Forelimb muscle (tissue), 1 donor: Measurements from ENCODE around the gene TMED4. TPM values are rescaled to one million over a fixed set of nuclear protein-coding genes. Genes with fewer than 3 reads are reported as not detected.
A peak's percentile ranks its signal among the peaks of the same experiment; 100 is the strongest.
"Not testable (repeated sequence)": the region's sequence is repeated elsewhere in the genome, so short reads cannot be mapped to it uniquely, and the experiment has no call there.

Experiments
- DNase-seq: peaks from one replicate; pipeline ENCODE4 v3.0.0-alpha.2; 2013; ENCODE audit warnings: low read depth
- polyA plus RNA-seq: library from polyadenylated mRNA; unstranded; fragments of 120-200 nt; gene quantifications from one replicate; pipeline ENCODE4 v1.2.1, GENCODE V29; 2013; ENCODE audit not compliant: insufficient read length

TMED4 gene
- polyA plus RNA-seq, 1 donor: 94.3 TPM

- DNase-seq: no peak
Measured at GRCh38 chr7:44607141-44608068, 25.4 kb upstream of the TMED4 start.

GRCh38 chr7:44606341-44607140, 24.5 kb upstream of the TMED4 start, which contains the start of gene OGDH:
OGDH (plus strand) TSS chr7:44606627; CDS start chr7:44624344, 17,717 bp downstream.
- DNase-seq: peak; percentile 97

DNA sequence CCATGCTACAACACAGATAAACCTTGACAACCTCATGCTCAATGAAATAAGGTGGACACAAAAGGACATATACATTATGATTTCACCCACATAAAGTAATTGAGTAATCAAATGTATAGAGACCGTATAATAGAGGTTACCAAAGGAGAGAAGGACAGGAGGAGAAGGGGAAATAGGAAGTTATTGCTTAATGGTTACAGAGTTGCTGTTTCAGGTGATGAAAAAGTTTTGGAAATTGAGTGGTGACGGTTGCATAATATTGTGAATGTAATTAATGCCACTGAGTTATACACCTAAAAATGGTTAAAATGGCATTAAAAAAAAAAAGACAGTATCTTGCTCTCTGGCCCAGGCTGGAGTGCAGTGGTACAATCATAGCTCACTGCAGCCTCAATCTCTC, 22.9 kb upstream of the TMED4 start:
- DNase-seq: no peak

GRCh38 chr7:44603193-44603592, 21.2 kb upstream of the TMED4 start:
- no peak for DNase-seq

DNA sequence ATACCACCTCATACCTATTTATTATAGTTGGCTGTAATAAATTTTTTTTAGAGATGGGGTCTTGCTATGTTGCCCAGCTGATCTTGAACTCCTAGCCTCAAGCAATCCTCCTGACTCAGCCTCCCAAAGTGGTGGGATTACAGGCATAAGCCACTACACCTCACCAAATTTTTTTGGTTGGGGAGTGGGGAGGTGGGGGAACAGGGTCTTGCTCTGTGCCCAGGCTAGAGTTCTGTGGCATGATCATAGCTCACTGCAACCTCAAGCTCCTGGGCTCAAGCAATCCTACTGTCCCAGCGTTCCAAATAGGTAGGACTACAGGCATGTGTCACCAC, 20.5 kb upstream of the TMED4 start:
- DNase-seq: no peak

GRCh38 chr7:44599222-44599621, 17.2 kb upstream of the TMED4 start:
- no peak for DNase-seq

- not testable (repeated sequence) for DNase-seq
Measured at GRCh38 chr7:44597181-44597580, 15.2 kb upstream of the TMED4 start.

GRCh38 chr7:44595934-44596635, 14.1 kb upstream of the TMED4 start:
- no peak for DNase-seq

DNA sequence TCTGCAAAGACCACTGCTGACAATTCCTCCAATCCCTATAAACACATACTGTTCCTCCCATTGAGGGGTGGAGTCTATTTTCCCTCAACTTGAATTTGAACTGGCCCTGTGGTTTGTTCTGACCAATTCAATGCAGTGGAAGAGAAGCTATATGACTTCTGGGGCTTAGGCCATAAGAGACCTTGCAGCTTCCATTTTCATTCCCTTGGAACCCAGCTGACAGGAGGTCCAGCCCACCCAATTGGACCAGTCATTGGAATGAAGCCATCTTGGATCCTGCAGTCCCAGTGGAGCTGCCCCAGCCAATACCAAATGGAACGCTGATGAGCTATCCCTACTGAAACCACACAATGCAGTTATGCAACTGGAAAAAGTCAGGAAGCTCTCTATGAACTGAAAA, 8.9 kb upstream of the TMED4 start:
- no peak for DNase-seq

- peak; percentile 43 for DNase-seq
Measured at GRCh38 chr7:44587843-44588711, 6.0 kb upstream of the TMED4 start.

DNA sequence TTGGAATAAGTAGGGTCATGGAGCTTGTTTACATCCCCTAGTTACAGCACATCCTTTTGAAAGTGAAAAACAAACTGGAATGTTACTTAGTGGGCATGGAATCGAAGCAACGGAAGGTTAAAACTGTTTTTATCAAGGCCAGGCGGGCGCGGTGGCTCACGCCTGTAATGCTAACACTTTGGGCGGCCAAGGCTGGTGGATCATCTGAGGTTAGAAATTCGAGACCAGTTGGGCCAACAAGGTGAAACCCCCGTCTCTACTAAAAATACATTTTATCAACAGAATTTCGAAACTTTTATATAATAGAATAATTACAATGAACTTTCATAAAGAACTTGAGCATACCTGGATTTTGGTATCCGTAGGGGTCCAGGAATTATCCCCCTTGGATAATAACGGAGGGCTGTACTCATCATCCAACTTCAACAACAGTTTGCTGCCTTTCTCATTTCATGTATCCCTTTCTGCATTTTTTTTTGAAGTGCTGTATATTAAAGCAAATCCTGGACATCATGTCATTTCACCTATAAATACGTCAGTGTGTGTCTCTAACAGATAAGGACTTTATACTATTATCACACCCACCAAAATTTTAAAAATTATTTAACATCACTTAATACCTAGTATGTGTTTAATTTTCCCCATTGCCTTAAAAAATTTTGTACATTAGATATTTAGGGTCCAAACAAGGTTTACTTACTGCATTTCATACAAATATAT, 1.3 kb upstream of the TMED4 start:
- DNase-seq: no peak

GRCh38 chr7:44580945-44581878, 819 bp downstream of the TMED4 start:
- no peak for DNase-seq

GRCh38 chr7:44576228-44576627, 5.8 kb downstream of the TMED4 start:
- DNase-seq: no peak

- no peak for DNase-seq
Measured at GRCh38 chr7:44575054-44575453, 7.0 kb downstream of the TMED4 start.

GRCh38 chr7:44574287-44574872, 7.7 kb downstream of the TMED4 start:
- no peak for DNase-seq

- peak; percentile 95 for DNase-seq
Measured at GRCh38 chr7:44573464-44574286, 8.4 kb downstream of the TMED4 start, which contains the start of gene DDX56. DDX56 (minus strand) TSS chr7:44573908; CDS start chr7:44573895, 13 bp downstream.

GRCh38 chr7:44572771-44573170, 9.3 kb downstream of the TMED4 start:
- no peak for DNase-seq

GRCh38 chr7:44569959-44570358, 12.1 kb downstream of the TMED4 start:
- DNase-seq: no peak
